K562 (cell line): ENCODE results near the gene GPAT3. TPM values are rescaled to one million over a fixed set of nuclear protein-coding genes. Genes with fewer than 3 reads are reported as not detected.

Experiments used
- ATAC-seq: fragments of 200-7000 bp; cut with Tn5 transposase; 3 replicates; pipeline ENCODE4 v1.9.1; 2020; ENCODE audit warnings: moderate library complexity
- BruUV-seq: library from RNA; stranded (reverse); fragments of 400-500 nt; replicated peaks from 2 replicates; lab custom pipeline; 2021; lab: Mats Ljungman, UMichigan
- CTCF ChIA-PET: fragments of 300-600 bp; formaldehyde crosslinking; extraction: SDS; loops from one replicate; lab custom pipeline; 2021; ENCODE audit warnings: low intra/inter-chr PET ratio; lab: Yijun Ruan, JAX
- POLR2A ChIA-PET: fragments of 300-600, 350-650 bp; sonication (Branson Sonifier 250); formaldehyde crosslinking; extraction: SDS; loops from one replicate; lab custom pipeline; 2021; ENCODE audit warnings: antibody characterized with exemption, inconsistent platforms; lab: Yijun Ruan, JAX
- DNase-seq, 4 experiments: peaks; one replicate each; pipeline versions ENCODE4 v3.0.0 to v3.0.0-alpha.2; 2011 to 2018; ENCODE audit warnings: low spot score in 3 of 4, mixed read lengths in 3 of 4; ENCODE audit errors: extremely low read depth in 1 of 4
- FAIRE-seq: peaks from 2 replicates; lab custom pipeline; 2011; peaks lifted over from hg19 to GRCh38; lab: Jason Lieb, UNC
- H2AFZ ChIP-seq: 2 replicates; pipeline ENCODE4 v1.6.0; 2011; ENCODE audit warnings: low read depth, low read length, control low read depth, inconsistent platforms
- H3K27ac ChIP-seq: fragments of 200-600 bp; 3 replicates; pipeline ENCODE4 v1.8.0; 2011; ENCODE audit warnings: low read depth, mild to moderate bottlenecking, control low read depth, inconsistent platforms, low read length, moderate library complexity, mixed read lengths; ENCODE audit errors: extremely low read depth
- H3K27me3 ChIP-seq, 2 experiments: fragments of 300-600 bp in 1 of 2; 2 replicates in 1 of 2; 3 replicates in 1 of 2; pipeline versions ENCODE4 v1.6.0 to v1.8.0; 2011; ENCODE audit warnings: inconsistent platforms in 2 of 2, low read length in 2 of 2, mild to moderate bottlenecking in 1 of 2, mixed read lengths in 1 of 2, moderate library complexity in 1 of 2; ENCODE audit not compliant: control insufficient read depth in 2 of 2, insufficient read depth in 2 of 2
- H3K36me3 ChIP-seq: fragments of 300-600 bp; 3 replicates; pipeline ENCODE4 v1.8.0; 2011; ENCODE audit warnings: mild to moderate bottlenecking, low read length, inconsistent platforms; ENCODE audit not compliant: control insufficient read depth, insufficient read depth
- H3K4me1 ChIP-seq, 2 experiments: fragments of 200-600 bp in 1 of 2; replicated peaks in 1 of 2; 2 replicates in 1 of 2; 3 replicates in 1 of 2; pipeline versions ENCODE4 v1.5.1 to v1.8.0; 2011; ENCODE audit warnings: inconsistent platforms in 2 of 2, low read length in 2 of 2, mild to moderate bottlenecking in 1 of 2, mixed read lengths in 1 of 2, moderate library complexity in 1 of 2; ENCODE audit not compliant: control insufficient read depth in 2 of 2, insufficient read depth in 2 of 2
- H3K4me2 ChIP-seq: 2 replicates; pipeline ENCODE4 v1.6.1; 2011; ENCODE audit warnings: low read length, control low read depth, inconsistent platforms, mixed read lengths; ENCODE audit not compliant: insufficient read depth
- H3K4me3 ChIP-seq: fragments of 200-600 bp; sonication (generic), shearing (Covaris generic); 2 replicates; pipeline ENCODE4 v1.5.1; 2016; ENCODE audit warnings: control low read depth, inconsistent platforms
- H3K79me2 ChIP-seq: fragments of 200-600 bp; 3 replicates; pipeline ENCODE4 v1.8.0; 2011; ENCODE audit warnings: low read length, inconsistent platforms; ENCODE audit not compliant: control insufficient read depth, insufficient read depth
- H3K9ac ChIP-seq, 2 experiments: 2 replicates each; pipeline versions ENCODE4 v1.6.0 to v1.6.1; 2011; ENCODE audit warnings: low read depth in 2 of 2, low read length in 2 of 2, control low read depth in 1 of 2, inconsistent platforms in 1 of 2, mild to moderate bottlenecking in 1 of 2, mixed read lengths in 1 of 2; ENCODE audit not compliant: insufficient read depth in 1 of 2
- H3K9me1 ChIP-seq: one replicate; pipeline ENCODE4 v1.6.0; 2011; ENCODE audit warnings: inconsistent platforms, mild to moderate bottlenecking, low read length, moderate library complexity; ENCODE audit not compliant: control insufficient read depth, insufficient read depth
- H3K9me3 ChIP-seq: replicated peaks from 2 replicates; pipeline ENCODE4 v1.5.1; 2011; ENCODE audit warnings: low read depth, low read length, inconsistent platforms; ENCODE audit not compliant: control insufficient read depth, insufficient read depth
- H4K20me1 ChIP-seq: replicated peaks from 2 replicates; pipeline ENCODE4 v1.6.1; 2011; ENCODE audit warnings: low read length, inconsistent platforms, mixed read lengths; ENCODE audit not compliant: control insufficient read depth, insufficient read depth
- HNRNPK ChIP-seq: fragments of 200-400 bp; formaldehyde crosslinking; IDR thresholded peaks from one replicate; pipeline ENCODE4 v1.6.1; 2018; ENCODE audit warnings: mild to moderate bottlenecking, low read depth, low read length; ENCODE audit not compliant: poor library complexity, severe bottlenecking
- MEIS2 ChIP-seq: fragments of 450-650 bp; IDR thresholded peaks from 2 replicates; pipeline ENCODE4 v1.6.1; 2014; ENCODE audit warnings: mild to moderate bottlenecking; ENCODE audit not compliant: partially characterized antibody
- PBX2 ChIP-seq, 2 experiments: IDR thresholded peaks in 1 of 2; conservative IDR thresholded peaks in 1 of 2; 2 replicates each; pipeline ENCODE4 v1.6.1; 2016; ENCODE audit warnings: low read depth in 2 of 2, mild to moderate bottlenecking in 1 of 2, missing compliant biosample characterization in 1 of 2, missing genetic modification characterization in 1 of 2, moderate library complexity in 1 of 2
- PKNOX1 ChIP-seq: fragments of 450-650 bp; IDR thresholded peaks from 2 replicates; pipeline ENCODE4 v1.6.1; 2016
- RB1 ChIP-seq: fragments of 450-650 bp; IDR thresholded peaks from 2 replicates; pipeline ENCODE4 v1.6.1; 2017; ENCODE audit warnings: low read depth, mild to moderate bottlenecking
- TCFL5 ChIP-seq: fragments of 250-450 bp; sonication (Bioruptor Pico); conservative IDR thresholded peaks from 2 replicates; pipeline ENCODE4 v1.6.1; 2021; ENCODE audit warnings: mild to moderate bottlenecking, moderate library complexity, matching md5 sums
- ZNF384 ChIP-seq: IDR thresholded peaks from 2 replicates; pipeline ENCODE4 v1.6.1; 2012; ENCODE audit warnings: low read depth, low read length, improper control_type of control experiment
- WGBS: fragments of 100-300 bp; shearing (Covaris generic); methylation state at CpG from one replicate; pipeline ENCODE4 v1.1.6; 2016; ENCODE audit warnings: low coverage, mixed read lengths; ENCODE audit not compliant: insufficient coverage; ENCODE audit errors: missing lambda C conversion rate; 5-methylcytosine and 5-hydroxymethylcytosine counted together
- in situ Hi-C: fragments of 300-500 bp; cut with MboI; formaldehyde crosslinking; loops from 4 replicates; pipeline ENCODE4 v1.15.0; 2018; ENCODE audit warnings: inconsistent platforms, mixed read lengths
- intact Hi-C: fragments of 100-400 bp; cut with micrococcal nuclease; formaldehyde crosslinking; loops from 2 replicates; pipeline ENCODE4 v1.14.2; 2022
- polyA plus RNA-seq, 8 experiments: library from polyadenylated mRNA; depleted of rRNA in 4 of 8; stranded (reverse) in 5 of 8; unstranded in 3 of 8; fragments of >200 nt; fragmentation: Nextera tagmentation in 2 of 8; fragmentation: Illumina TruSeq in 1 of 8; extraction: Ambion mirVana in 2 of 8; extraction: Trizol in 1 of 8; gene quantifications; 2 replicates each; pipeline versions ENCODE4 v1.2.1 to v1.2.3, GENCODE V29; 2011 to 2014; ENCODE audit warnings: inconsistent platforms in 1 of 8, missing spikeins in 1 of 8
- total RNA-seq, 7 experiments: library from RNA; depleted of rRNA in 6 of 7; stranded (reverse); fragments of >200 nt in 6 of 7; fragmentation: Illumina TruSeq in 2 of 7; extraction: Trizol in 2 of 7; gene quantifications; 2 replicates each; pipeline versions ENCODE4 v1.2.1 to v1.2.3, GENCODE V29; 2011 to 2021; ENCODE audit warnings: low replicate concordance in 1 of 7

GPAT3 gene
- total and polyA plus RNA-seq, 9 of the 15 experiments (the other 6 are each of a cell fraction or from before 2014, with no cell fraction given) = 4.1 to 16.1 (median 13.1) TPM

GRCh38 chr4:83558059-83558653, 22.2 kb downstream of the GPAT3 start:
- Histone ChIP-seq H3K36me3 (no peaks in the 10 kb centered on the region), H3K4me1 (peaks cover 0 to 8% of the 10 kb centered on the region in 2 experiments; a peak in 4 of 5 replicates), H2AFZ (0 out of 2 replicates have a peak overlapping the region, but pooled peaks have one; percentile 7), H3K79me2 (no peaks in the 10 kb centered on the region), H3K9me3 (no peaks in the 10 kb centered on the region), H3K9me1 (no peaks in the 10 kb centered on the region), H4K20me1 (no peaks in the 10 kb centered on the region), H3K27ac (0 out of 3 replicates have a peak overlapping the region, but pooled peaks have one; percentile 8), H3K4me3 (no peak overlapping the region), H3K9ac (no peak overlapping the region), H3K27me3 (no peaks in the 10 kb centered on the region), H3K4me2 (no peak overlapping the region; the same call in 1 of the 2 replicates)
- intact Hi-C loops (loop anchor here (10.0 kb wide), 1 partner anchor 77 kb away; no protein-coding TSS in a partner anchor), in situ Hi-C loops (no loop called here)
- no TSS peak for BruUV-seq
- FAIRE-seq (no peak), ATAC-seq (no peak), DNase-seq (no peak)
- 35% methylated on average over 5 of the region's 5 CpGs for WGBS
- no peak for TF ChIP-seq RB1
- TF ChIP-seq PBX2 (CRISPR knock-in tag; IDR thresholded peaks at IDR 0.05; ENCODE audit: low read depth) = no peak
- TF ChIP-seq PBX2 (tag; conservative IDR thresholded peaks at IDR 0.05; ENCODE audit: low read depth) = peak; percentile 49
- TF ChIP-seq MEIS2 = peak; percentile 84
- TF ChIP-seq PKNOX1 = peak; percentile 52
- peak; percentile 46; the same call in 1 of the 2 replicates for TF ChIP-seq ZNF384
- no peak for TF ChIP-seq TCFL5 (CRISPR knock-in tag)
- no peak for TF ChIP-seq HNRNPK
- ChIA-PET CTCF (no interaction called here), POLR2A (interaction anchor here (0.6 to 0.9 kb wide), 3 partner anchors 9 to 18 kb away, joined by 3 to 5 read pairs (median 3); no protein-coding TSS in a partner anchor)
